Gastrocnemius medialis (tissue), 4 donors: ENCODE results near the gene ALK. TPM values are rescaled to one million over a fixed set of nuclear protein-coding genes. Genes with fewer than 3 reads are reported as not detected.

Source experiments
- ATAC-seq, 2 donors: fragments of 150-250 bp; one replicate each; pipeline ENCODE4 v1.9.1; 2016
- DNase-seq, 2 donors: peaks; one replicate each; pipeline ENCODE4 v3.0.0-alpha.2; 2019
- H3K27ac ChIP-seq, 4 donors: fragments of 200-600 bp; sonication (generic); 1 replicate in 1 of 4; 2 replicates in 3 of 4; pipeline ENCODE4 v1.5.1; 2016 to 2018; ENCODE audit warnings: mild to moderate bottlenecking in 2 of 4, moderate library complexity in 1 of 4
- H3K27me3 ChIP-seq, 3 donors: fragments of 200-600 bp; sonication (generic) in 2 of 3; 1 replicate in 1 of 3; 2 replicates in 2 of 3; pipeline versions ENCODE4 v1.5.1 to v1.6.0; 2016 to 2019; ENCODE audit warnings: mild to moderate bottlenecking in 1 of 3, moderate library complexity in 1 of 3
- H3K36me3 ChIP-seq, 2 donors: fragments of 200-600 bp; sonication (generic) in 1 of 2; one replicate each; pipeline ENCODE4 v1.5.1; 2017 to 2018
- H3K4me1 ChIP-seq, 2 donors: fragments of 200-600 bp; sonication (generic) in 1 of 2; one replicate each; pipeline ENCODE4 v1.5.1; 2016 to 2017; ENCODE audit warnings: mild to moderate bottlenecking in 2 of 2
- H3K4me3 ChIP-seq, 4 donors: fragments of 200-600 bp; sonication (generic) in 3 of 4; 1 replicate in 1 of 4; 2 replicates in 3 of 4; pipeline ENCODE4 v1.5.1; 2016 to 2019; ENCODE audit warnings: mild to moderate bottlenecking in 2 of 4
- H3K9me3 ChIP-seq, 3 donors: fragments of 200-600 bp; sonication (generic) in 2 of 3; 1 replicate in 1 of 3; 2 replicates in 2 of 3; pipeline ENCODE4 v1.5.1; 2016 to 2019
- POLR2A ChIP-seq, 2 donors: fragments of 450-650 bp; IDR thresholded peaks; one replicate each; pipeline ENCODE4 v1.6.1; 2017; ENCODE audit warnings: antibody characterized with exemption in 2 of 2, mild to moderate bottlenecking in 2 of 2, moderate library complexity in 2 of 2
- in situ Hi-C, 4 donors: fragments of 200-750 bp; cut with MboI; loops; one replicate each; pipeline versions ENCODE4 v1.15.0 to v1.8.0; 2017; ENCODE audit warnings: low sequenced_read_pairs in 4 of 4
- intact Hi-C: fragments of 100-400 bp; cut with DNase I; formaldehyde crosslinking; loops from one replicate; pipeline ENCODE4 v1.15.1; 2023; ENCODE audit warnings: low total_unique reads
- total RNA-seq, 4 donors: library from RNA; depleted of rRNA; stranded (reverse); fragments of >200 nt; gene quantifications; one replicate each; pipeline versions ENCODE4 v1.1.0 to v1.2.3, GENCODE V29; 2016
- TF ChIP-seq, protein P1 (sequence below), 5 experiments: fragments of 450-650 bp in 3 of 5; fragments of 200-600 bp in 2 of 5; sonication (generic) in 2 of 5; IDR thresholded peaks in 4 of 5; conservative IDR thresholded peaks in 1 of 5; 1 replicate in 4 of 5; 2 replicates in 1 of 5; pipeline ENCODE4 v1.5.1; 2016 to 2019; ENCODE audit warnings: antibody characterized with exemption in 5 of 5, mild to moderate bottlenecking in 3 of 5, moderate library complexity in 3 of 5

The ALK gene
- total RNA-seq, 4 donors from 2014 or later, result not detected

GRCh38 chr2:29367986-29368658, 553.3 kb downstream of the ALK start:
- intact Hi-C loops (no loop called here), in situ Hi-C loops (no loop called here)
- DNase-seq (no peak), ATAC-seq (no peak)
- TF ChIP-seq POLR2A (IDR thresholded peaks at IDR 0.05), result no peak
- TF ChIP-seq, protein P1, sequence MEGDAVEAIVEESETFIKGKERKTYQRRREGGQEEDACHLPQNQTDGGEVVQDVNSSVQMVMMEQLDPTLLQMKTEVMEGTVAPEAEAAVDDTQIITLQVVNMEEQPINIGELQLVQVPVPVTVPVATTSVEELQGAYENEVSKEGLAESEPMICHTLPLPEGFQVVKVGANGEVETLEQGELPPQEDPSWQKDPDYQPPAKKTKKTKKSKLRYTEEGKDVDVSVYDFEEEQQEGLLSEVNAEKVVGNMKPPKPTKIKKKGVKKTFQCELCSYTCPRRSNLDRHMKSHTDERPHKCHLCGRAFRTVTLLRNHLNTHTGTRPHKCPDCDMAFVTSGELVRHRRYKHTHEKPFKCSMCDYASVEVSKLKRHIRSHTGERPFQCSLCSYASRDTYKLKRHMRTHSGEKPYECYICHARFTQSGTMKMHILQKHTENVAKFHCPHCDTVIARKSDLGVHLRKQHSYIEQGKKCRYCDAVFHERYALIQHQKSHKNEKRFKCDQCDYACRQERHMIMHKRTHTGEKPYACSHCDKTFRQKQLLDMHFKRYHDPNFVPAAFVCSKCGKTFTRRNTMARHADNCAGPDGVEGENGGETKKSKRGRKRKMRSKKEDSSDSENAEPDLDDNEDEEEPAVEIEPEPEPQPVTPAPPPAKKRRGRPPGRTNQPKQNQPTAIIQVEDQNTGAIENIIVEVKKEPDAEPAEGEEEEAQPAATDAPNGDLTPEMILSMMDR (IDR thresholded peaks at IDR 0.05 in 4 of 5, conservative IDR thresholded peaks at IDR 0.05 in 1 of 5), result no peak
- Histone ChIP-seq H3K9me3 (no peaks in the 10 kb centered on the region), H3K27me3 (no peaks in the 10 kb centered on the region), H3K4me1 (no peaks in the 10 kb centered on the region), H3K36me3 (no peaks in the 10 kb centered on the region), H3K4me3 (no peak overlapping the region), H3K27ac (no peak overlapping the region)

GRCh38 chr2:29363111-29363510, 558.3 kb downstream of the ALK start:
- no peak for ATAC-seq
- no peaks in the 10 kb centered on the region for H3K27me3 ChIP-seq
- TF ChIP-seq, protein P1 (IDR thresholded peaks at IDR 0.05 in 4 of 5, conservative IDR thresholded peaks at IDR 0.05 in 1 of 5), result no peak
- TF ChIP-seq POLR2A (IDR thresholded peaks at IDR 0.05), result no peak
- no peak overlapping the region for H3K4me3 ChIP-seq
- DNase-seq, result no peak
- no peaks in the 10 kb centered on the region for H3K4me1 ChIP-seq
- intact Hi-C loops (no loop called here), in situ Hi-C loops (no loop called here)
- no peak overlapping the region for H3K27ac ChIP-seq
- no peaks in the 10 kb centered on the region for H3K36me3 ChIP-seq
- H3K9me3 ChIP-seq, result no peaks in the 10 kb centered on the region

GRCh38 chr2:29361231-29361630, 560.2 kb downstream of the ALK start:
- in situ Hi-C loops, result no loop called here
- Histone ChIP-seq H3K27ac (no peak overlapping the region), H3K9me3 (no peaks in the 10 kb centered on the region), H3K4me1 (no peaks in the 10 kb centered on the region), H3K4me3 (no peak overlapping the region), H3K27me3 (no peaks in the 10 kb centered on the region), H3K36me3 (no peaks in the 10 kb centered on the region)
- TF ChIP-seq, protein P1 (IDR thresholded peaks at IDR 0.05 in 4 of 5, conservative IDR thresholded peaks at IDR 0.05 in 1 of 5), result no peak
- TF ChIP-seq POLR2A (IDR thresholded peaks at IDR 0.05), result no peak
- DNase-seq (no peak), ATAC-seq (no peak)
- intact Hi-C loops, result no loop called here

- in situ Hi-C loops, result no loop called here
- TF ChIP-seq, protein P1 (IDR thresholded peaks at IDR 0.05 in 4 of 5, conservative IDR thresholded peaks at IDR 0.05 in 1 of 5), result no peak
- no peak for TF ChIP-seq POLR2A (IDR thresholded peaks at IDR 0.05)
- Histone ChIP-seq H3K9me3 (no peaks in the 10 kb centered on the region), H3K27me3 (no peaks in the 10 kb centered on the region), H3K27ac (no peak overlapping the region), H3K4me1 (no peaks in the 10 kb centered on the region), H3K4me3 (no peak overlapping the region), H3K36me3 (no peaks in the 10 kb centered on the region)
- no peak for DNase-seq
- intact Hi-C loops, result no loop called here
- ATAC-seq, result no peak
Measured at GRCh38 chr2:29360016-29360784, 561.2 kb downstream of the ALK start.
